ENCODE results near the gene ZNF326.

- TF ChIP-seq, protein P1, sequence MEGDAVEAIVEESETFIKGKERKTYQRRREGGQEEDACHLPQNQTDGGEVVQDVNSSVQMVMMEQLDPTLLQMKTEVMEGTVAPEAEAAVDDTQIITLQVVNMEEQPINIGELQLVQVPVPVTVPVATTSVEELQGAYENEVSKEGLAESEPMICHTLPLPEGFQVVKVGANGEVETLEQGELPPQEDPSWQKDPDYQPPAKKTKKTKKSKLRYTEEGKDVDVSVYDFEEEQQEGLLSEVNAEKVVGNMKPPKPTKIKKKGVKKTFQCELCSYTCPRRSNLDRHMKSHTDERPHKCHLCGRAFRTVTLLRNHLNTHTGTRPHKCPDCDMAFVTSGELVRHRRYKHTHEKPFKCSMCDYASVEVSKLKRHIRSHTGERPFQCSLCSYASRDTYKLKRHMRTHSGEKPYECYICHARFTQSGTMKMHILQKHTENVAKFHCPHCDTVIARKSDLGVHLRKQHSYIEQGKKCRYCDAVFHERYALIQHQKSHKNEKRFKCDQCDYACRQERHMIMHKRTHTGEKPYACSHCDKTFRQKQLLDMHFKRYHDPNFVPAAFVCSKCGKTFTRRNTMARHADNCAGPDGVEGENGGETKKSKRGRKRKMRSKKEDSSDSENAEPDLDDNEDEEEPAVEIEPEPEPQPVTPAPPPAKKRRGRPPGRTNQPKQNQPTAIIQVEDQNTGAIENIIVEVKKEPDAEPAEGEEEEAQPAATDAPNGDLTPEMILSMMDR (IDR thresholded peaks at IDR 0.05) = no peak
- no peak for TF ChIP-seq POLR2A (IDR thresholded peaks at IDR 0.05)
- TF ChIP-seq POLR2AphosphoS5 (IDR thresholded peaks at IDR 0.05) = no peak
Observed at GRCh38 chr1:89980605-89981004, 14.3 kb upstream of the ZNF326 start.
